CD8-positive, alpha-beta memory T cell (primary cell): ENCODE results near the gene LLPH. TPM values are rescaled to one million over a fixed set of nuclear protein-coding genes. Genes with fewer than 3 reads are reported as not detected.

Source experiments
- CTCF ChIA-PET: fragments of 350-600 bp; sonication (Branson Sonifier 250); formaldehyde crosslinking; loops from one replicate; lab custom pipeline; 2021; ENCODE audit warnings: antibody characterized with exemption; lab: Charles Lee
- POLR2A ChIA-PET: fragments of 350-600 bp; sonication (Branson Sonifier 250); formaldehyde crosslinking; loops from one replicate; lab custom pipeline; 2021; ENCODE audit warnings: antibody characterized with exemption; lab: Charles Lee
- DNase-seq, 5 donors: peaks; one replicate each; pipeline versions ENCODE4 v3.0.0 to v3.0.0-alpha.2; 2020 to 2022; ENCODE audit warnings: mixed read lengths in 1 of 5
- H3K27ac ChIP-seq: one replicate; pipeline ENCODE4 v1.7.0; 2013; ENCODE audit warnings: low read depth, mild to moderate bottlenecking, low read length, moderate library complexity
- H3K27me3 ChIP-seq: 2 replicates; pipeline ENCODE4 v1.7.0; 2013; ENCODE audit warnings: low read length, mild to moderate bottlenecking; ENCODE audit not compliant: insufficient read depth, poor library complexity, severe bottlenecking
- H3K36me3 ChIP-seq: 2 replicates; pipeline ENCODE4 v1.7.0; 2013; ENCODE audit warnings: mild to moderate bottlenecking, low read length, moderate library complexity; ENCODE audit not compliant: insufficient read depth
- H3K4me1 ChIP-seq: 2 replicates; pipeline ENCODE4 v1.7.0; 2013; ENCODE audit warnings: mild to moderate bottlenecking, low read length, moderate library complexity; ENCODE audit not compliant: insufficient read depth
- H3K4me3 ChIP-seq: 2 replicates; pipeline ENCODE4 v1.7.0; 2013; ENCODE audit warnings: mild to moderate bottlenecking, low read length
- H3K9me3 ChIP-seq: 2 replicates; pipeline ENCODE4 v1.7.0; 2013; ENCODE audit warnings: mild to moderate bottlenecking, low read length
- H3K27ac Mint-ChIP-seq, 8 donors: one replicate each; pipeline ENCODE4 v1.8.0; 2020 to 2021; ENCODE audit warnings: mixed read lengths in 8 of 8, mild to moderate bottlenecking in 6 of 8, inconsistent platforms in 3 of 8, moderate library complexity in 3 of 8
- H3K27me3 Mint-ChIP-seq, 2 donors: one replicate each; pipeline ENCODE4 v1.8.0; 2020 to 2021; ENCODE audit warnings: mixed read lengths in 2 of 2, mild to moderate bottlenecking in 1 of 2, moderate library complexity in 1 of 2
- H3K36me3 Mint-ChIP-seq, 3 donors: one replicate each; pipeline ENCODE4 v1.8.0; 2020 to 2021; ENCODE audit warnings: mixed read lengths in 3 of 3, inconsistent platforms in 1 of 3, mild to moderate bottlenecking in 1 of 3
- H3K4me1 Mint-ChIP-seq, 3 donors: one replicate each; pipeline ENCODE4 v1.8.0; 2020 to 2021; ENCODE audit warnings: mixed read lengths in 3 of 3, inconsistent platforms in 1 of 3, mild to moderate bottlenecking in 1 of 3
- H3K4me3 Mint-ChIP-seq, 7 donors: one replicate each; pipeline ENCODE4 v1.8.0; 2020 to 2021; ENCODE audit warnings: mixed read lengths in 7 of 7, mild to moderate bottlenecking in 6 of 7, moderate library complexity in 4 of 7, inconsistent platforms in 2 of 7
- H3K9me3 Mint-ChIP-seq, 5 donors: one replicate each; pipeline ENCODE4 v1.8.0; 2020 to 2022; ENCODE audit warnings: mixed read lengths in 5 of 5, mild to moderate bottlenecking in 3 of 5, moderate library complexity in 2 of 5, inconsistent platforms in 1 of 5
- polyA plus RNA-seq: library from polyadenylated mRNA; unstranded; fragments of 300-500 nt; fragmentation: Illumina TruSeq; gene quantifications from one replicate; pipeline ENCODE4 v1.2.3, GENCODE V29; 2021
- total RNA-seq, 2 experiments: library from RNA; stranded (reverse); gene quantifications; one replicate each; pipeline ENCODE4 v1.2.3, GENCODE V29; 2021

The LLPH gene
- total and polyA plus RNA-seq, 3 experiments from 2014 or later, result 45.7 to 49.3 (median 47.7) TPM

GRCh38 chr12:66166561-66166960 lies 36.0 kb upstream of the LLPH start:
- peaks cover 69 to 88% (median 86%) of the 10 kb centered on the region in 3 donors for H3K4me1 Mint-ChIP-seq
- Histone ChIP-seq H3K4me3 (no peak overlapping the region), H3K4me1 (peaks cover 27% of the 10 kb centered on the region), H3K27me3 (no peaks in the 10 kb centered on the region), H3K27ac (no peak overlapping the region), H3K9me3 (no peaks in the 10 kb centered on the region), H3K36me3 (peaks cover 5% of the 10 kb centered on the region)
- peaks cover 18 to 48% (median 22%) of the 10 kb centered on the region in 3 donors for H3K36me3 Mint-ChIP-seq
- no peak for DNase-seq
- H3K27ac Mint-ChIP-seq, result peak overlapping the region in 2 of 8 donors; percentile 2 to 27
- CTCF ChIA-PET, result no interaction called here
- peaks cover 0 to 7% (median 0%) of the 10 kb centered on the region in 5 donors for H3K9me3 Mint-ChIP-seq
- H3K27me3 Mint-ChIP-seq, result peaks cover 0 to 5% of the 10 kb centered on the region in 2 donors
- POLR2A ChIA-PET, result interaction anchor here (0.6 kb wide), 1 partner anchor 9 kb away, joined by 5 read pairs; no protein-coding TSS in a partner anchor
- peak overlapping the region in 2 of 7 donors; percentile 52 to 93 for H3K4me3 Mint-ChIP-seq

GRCh38 chr12:66165141-66165540 lies 34.6 kb upstream of the LLPH start:
- H3K4me1 ChIP-seq, result peaks cover 23% of the 10 kb centered on the region
- H3K4me3 ChIP-seq, result no peak overlapping the region
- no peak overlapping the region for H3K4me3 Mint-ChIP-seq
- no peaks in the 10 kb centered on the region for H3K27me3 ChIP-seq
- no peak for DNase-seq
- peaks cover 0 to 5% of the 10 kb centered on the region in 2 donors for H3K27me3 Mint-ChIP-seq
- CTCF ChIA-PET, result no interaction called here
- no peak overlapping the region for H3K27ac ChIP-seq
- POLR2A ChIA-PET, result no interaction called here
- H3K4me1 Mint-ChIP-seq, result peaks cover 63 to 87% (median 80%) of the 10 kb centered on the region in 3 donors
- peaks cover 0 to 7% (median 0%) of the 10 kb centered on the region in 5 donors for H3K9me3 Mint-ChIP-seq
- peak overlapping the region in 1 of 8 donors; percentile 57 for H3K27ac Mint-ChIP-seq
- H3K36me3 ChIP-seq, result peaks cover 6% of the 10 kb centered on the region
- H3K9me3 ChIP-seq, result no peaks in the 10 kb centered on the region
- H3K36me3 Mint-ChIP-seq, result peaks cover 20 to 59% (median 22%) of the 10 kb centered on the region in 3 donors

GRCh38 chr12:66164349-66164821 lies 33.8 kb upstream of the LLPH start:
- DNase-seq, result no peak
- peaks cover 27 to 60% (median 29%) of the 10 kb centered on the region in 3 donors for H3K36me3 Mint-ChIP-seq
- H3K27ac Mint-ChIP-seq, result peak overlapping the region in 7 of 8 donors; percentile 1 to 72 (median 43)
- peak overlapping the region in 2 of 7 donors; percentile 0 to 49 for H3K4me3 Mint-ChIP-seq
- no peak overlapping the region for H3K4me3 ChIP-seq
- H3K4me1 Mint-ChIP-seq, result peaks cover 66 to 92% (median 88%) of the 10 kb centered on the region in 3 donors
- ChIA-PET CTCF (no interaction called here), POLR2A (no interaction called here)
- peaks cover 23% of the 10 kb centered on the region for H3K4me1 ChIP-seq
- H3K27me3 Mint-ChIP-seq, result peaks cover 0 to 2% of the 10 kb centered on the region in 2 donors
- peaks cover 0 to 7% (median 0%) of the 10 kb centered on the region in 5 donors for H3K9me3 Mint-ChIP-seq
- H3K27ac ChIP-seq, result no peak overlapping the region
- H3K9me3 ChIP-seq, result no peaks in the 10 kb centered on the region
- H3K27me3 ChIP-seq, result no peaks in the 10 kb centered on the region
- peaks cover 13% of the 10 kb centered on the region for H3K36me3 ChIP-seq

- peaks cover 17% of the 10 kb centered on the region for H3K4me1 ChIP-seq
- H3K9me3 ChIP-seq, result no peaks in the 10 kb centered on the region
- DNase-seq, result no peak
- peaks cover 64 to 90% (median 88%) of the 10 kb centered on the region in 3 donors for H3K4me1 Mint-ChIP-seq
- H3K36me3 ChIP-seq, result peaks cover 13% of the 10 kb centered on the region
- ChIA-PET POLR2A (no interaction called here), CTCF (no interaction called here)
- no peaks in the 10 kb centered on the region for H3K27me3 Mint-ChIP-seq
- no peak overlapping the region for H3K27ac ChIP-seq
- no peak overlapping the region for H3K4me3 ChIP-seq
- H3K27me3 ChIP-seq, result no peaks in the 10 kb centered on the region
- H3K27ac Mint-ChIP-seq, result peak overlapping the region in 5 of 8 donors; percentile 12 to 68 (median 58)
- H3K4me3 Mint-ChIP-seq, result peak overlapping the region in 1 of 7 donors; percentile 20
- H3K36me3 Mint-ChIP-seq, result peaks cover 29 to 66% (median 29%) of the 10 kb centered on the region in 3 donors
- H3K9me3 Mint-ChIP-seq, result peaks cover 0 to 7% (median 0%) of the 10 kb centered on the region in 5 donors
These were observed 32.7 kb upstream of the LLPH start for GRCh38 chr12:66163289-66163688.

- DNase-seq, result no peak
These were observed 32.2 kb upstream of the LLPH start for GRCh38 chr12:66162701-66163100.

GRCh38 chr12:66160704-66161103 lies 30.2 kb upstream of the LLPH start:
- no peak overlapping the region for H3K4me3 ChIP-seq
- H3K27me3 Mint-ChIP-seq, result no peaks in the 10 kb centered on the region
- no peak overlapping the region for H3K27ac ChIP-seq
- H3K27me3 ChIP-seq, result no peaks in the 10 kb centered on the region
- no peak for DNase-seq
- peaks cover 62 to 88% (median 84%) of the 10 kb centered on the region in 3 donors for H3K4me1 Mint-ChIP-seq
- POLR2A ChIA-PET, result interaction anchor here (1.1 kb wide), 1 partner anchor 8 kb away, joined by 4 read pairs; no protein-coding TSS in a partner anchor
- no peak overlapping the region for H3K27ac Mint-ChIP-seq
- no peaks in the 10 kb centered on the region for H3K9me3 ChIP-seq
- peaks cover 7% of the 10 kb centered on the region for H3K36me3 ChIP-seq
- H3K9me3 Mint-ChIP-seq, result peaks cover 0 to 7% (median 0%) of the 10 kb centered on the region in 5 donors
- peaks cover 21 to 61% (median 23%) of the 10 kb centered on the region in 3 donors for H3K36me3 Mint-ChIP-seq
- peak overlapping the region in 1 of 7 donors; percentile 48 for H3K4me3 Mint-ChIP-seq
- H3K4me1 ChIP-seq, result peaks cover 12% of the 10 kb centered on the region
- CTCF ChIA-PET, result interaction anchor here (1.4 to 3.0 kb wide), 2 partner anchors 9 to 10 kb away, joined by 3 to 11 read pairs; partner anchors contain the start of gene TMBIM4

More at GRCh38 chr12:66162701-66163100, 32.2 kb upstream of the LLPH start:
- peak overlapping the region in 1 of 8 donors; percentile 15 for H3K27ac Mint-ChIP-seq
- peaks cover 0 to 7% (median 0%) of the 10 kb centered on the region in 5 donors for H3K9me3 Mint-ChIP-seq
- CTCF ChIA-PET, result no interaction called here
- no peaks in the 10 kb centered on the region for H3K27me3 Mint-ChIP-seq
- Histone ChIP-seq H3K27me3 (no peaks in the 10 kb centered on the region), H3K4me3 (no peak overlapping the region), H3K27ac (no peak overlapping the region), H3K36me3 (peaks cover 13% of the 10 kb centered on the region), H3K9me3 (no peaks in the 10 kb centered on the region), H3K4me1 (peaks cover 11% of the 10 kb centered on the region)
- POLR2A ChIA-PET, result no interaction called here
- peaks cover 60 to 86% (median 84%) of the 10 kb centered on the region in 3 donors for H3K4me1 Mint-ChIP-seq
- H3K36me3 Mint-ChIP-seq, result peaks cover 28 to 67% (median 29%) of the 10 kb centered on the region in 3 donors
- H3K4me3 Mint-ChIP-seq, result no peak overlapping the region

DNA sequence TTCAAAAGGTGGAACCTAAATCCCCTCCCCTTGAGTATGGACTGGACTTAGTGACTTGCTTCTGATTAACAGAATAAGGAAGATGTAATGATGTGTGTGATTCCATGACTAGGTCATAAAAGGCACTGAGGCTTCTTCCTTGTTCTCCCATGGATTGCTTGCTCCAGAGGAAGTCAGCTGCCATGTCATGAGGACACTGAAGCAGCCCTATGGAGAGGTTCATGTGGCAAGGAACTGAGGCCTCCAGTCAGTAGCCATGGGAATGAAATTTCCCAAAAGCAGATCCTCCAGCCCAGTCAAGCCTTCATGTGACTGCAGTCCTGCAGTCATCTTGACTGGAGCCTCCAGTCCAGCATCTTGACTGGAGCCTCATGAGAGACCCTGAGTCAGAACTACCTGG lies 28.6 kb upstream of the LLPH start:
- Mint-ChIP-seq H3K9me3 (peaks cover 0 to under 1% (median 0%) of the 10 kb centered on the region in 5 donors), H3K27ac (peak overlapping the region in 3 of 8 donors; percentile 0 to 37 (median 6)), H3K4me3 (no peak overlapping the region), H3K4me1 (peaks cover 55 to 87% (median 84%) of the 10 kb centered on the region in 3 donors), H3K36me3 (peaks cover 8 to 51% (median 16%) of the 10 kb centered on the region in 3 donors), H3K27me3 (no peaks in the 10 kb centered on the region)
- H3K4me3 ChIP-seq, result no peak overlapping the region
- ChIA-PET CTCF (interaction anchor here (3.0 kb wide), 1 partner anchor 10 kb away, joined by 11 read pairs; the partner anchor contains the start of gene TMBIM4), POLR2A (interaction anchor here (0.8 kb wide), 1 partner anchor 1575 kb away, joined by 9 read pairs; no protein-coding TSS in a partner anchor)
- no peak for DNase-seq
- no peaks in the 10 kb centered on the region for H3K27me3 ChIP-seq
- H3K27ac ChIP-seq, result no peak overlapping the region
- H3K36me3 ChIP-seq, result peaks cover 7% of the 10 kb centered on the region
- no peaks in the 10 kb centered on the region for H3K9me3 ChIP-seq
- peaks cover 6% of the 10 kb centered on the region for H3K4me1 ChIP-seq

DNA sequence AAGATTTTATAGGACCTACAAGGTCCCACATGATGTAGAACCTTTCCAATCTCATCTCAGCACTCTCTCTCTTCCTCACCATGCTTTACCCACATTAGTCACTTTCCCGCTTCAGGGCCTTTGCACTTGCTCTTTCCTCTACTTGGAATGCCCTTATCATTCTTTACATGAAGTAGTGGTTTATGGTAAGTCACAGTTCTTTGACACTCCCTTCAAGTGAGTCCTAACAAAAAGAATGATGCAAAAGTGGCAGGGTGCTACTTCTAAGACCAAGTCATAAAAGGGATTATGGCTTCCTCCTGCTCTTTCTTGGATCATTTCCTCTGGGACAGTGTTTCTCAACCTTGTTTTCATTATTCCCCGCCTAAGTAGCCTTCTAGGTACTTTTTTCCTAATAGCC lies 26.1 kb upstream of the LLPH start:
- Mint-ChIP-seq H3K4me1 (peaks cover 40 to 69% (median 68%) of the 10 kb centered on the region in 3 donors), H3K27me3 (no peaks in the 10 kb centered on the region)

More for the DNA sequence above, 26.1 kb upstream of the LLPH start:
- ChIA-PET CTCF (no interaction called here), POLR2A (no interaction called here)
- H3K4me3 Mint-ChIP-seq, result no peak overlapping the region
- Histone ChIP-seq H3K9me3 (no peaks in the 10 kb centered on the region), H3K27me3 (no peaks in the 10 kb centered on the region), H3K36me3 (peaks cover 8% of the 10 kb centered on the region), H3K4me3 (no peak overlapping the region), H3K27ac (no peak overlapping the region), H3K4me1 (peaks cover 3% of the 10 kb centered on the region)
- no peak for DNase-seq
- H3K27ac Mint-ChIP-seq, result peak overlapping the region in 3 of 8 donors; percentile 24 to 92 (median 61)
- H3K9me3 Mint-ChIP-seq, result no peaks in the 10 kb centered on the region
- H3K36me3 Mint-ChIP-seq, result peaks cover 8 to 59% (median 14%) of the 10 kb centered on the region in 3 donors
